DOHH2 (cell line): ENCODE measurements around the gene WFS1.

Experiments used
- H3F3A ChIP-seq: fragments of 200-600 bp; sonication (generic), shearing (Covaris generic); 2 replicates; pipeline ENCODE4 v1.6.0; 2016; ENCODE audit warnings: antibody characterized with exemption, mild to moderate bottlenecking; ENCODE audit not compliant: control insufficient read depth, insufficient read depth
- H3K27ac ChIP-seq: fragments of 200-600 bp; sonication (generic); 2 replicates; pipeline ENCODE4 v1.5.1; 2014; ENCODE audit warnings: low read depth, mild to moderate bottlenecking, low read length, moderate library complexity
- H3K27me3 ChIP-seq: fragments of 200-600 bp; sonication (generic); 2 replicates; pipeline ENCODE4 v1.6.1; 2014; ENCODE audit warnings: mild to moderate bottlenecking, low read length, mixed read lengths; ENCODE audit not compliant: control insufficient read depth
- H3K36me3 ChIP-seq: fragments of 200-600 bp; sonication (generic); 2 replicates; pipeline ENCODE4 v1.6.1; 2014; ENCODE audit warnings: mild to moderate bottlenecking, low read length, moderate library complexity, mixed read lengths; ENCODE audit not compliant: control insufficient read depth
- H3K4me1 ChIP-seq: fragments of 200-600 bp; sonication (generic); 2 replicates; pipeline ENCODE4 v1.6.1; 2014; ENCODE audit warnings: mild to moderate bottlenecking, low read length, mixed read lengths; ENCODE audit not compliant: control insufficient read depth
- H3K4me2 ChIP-seq: fragments of 200-600 bp; sonication (generic); 2 replicates; pipeline ENCODE4 v1.6.0; 2014; ENCODE audit warnings: mild to moderate bottlenecking, low read length, moderate library complexity
- H3K4me3 ChIP-seq: fragments of 200-600 bp; sonication (generic); 2 replicates; pipeline ENCODE4 v1.5.1; 2014; ENCODE audit warnings: mild to moderate bottlenecking, low read length, mixed read lengths
- H3K79me2 ChIP-seq: fragments of 200-600 bp; sonication (generic); 2 replicates; pipeline ENCODE4 v1.6.1; 2014; ENCODE audit warnings: mild to moderate bottlenecking, low read length, mixed read lengths; ENCODE audit not compliant: control insufficient read depth
- H3K9me2 ChIP-seq: fragments of 200-600 bp; sonication (generic); replicated peaks from 2 replicates; pipeline ENCODE4 v1.6.1; 2014; ENCODE audit warnings: mild to moderate bottlenecking, low read length, mixed read lengths; ENCODE audit not compliant: control insufficient read depth
- H3K9me3 ChIP-seq: fragments of 200-600 bp; sonication (generic); 2 replicates; pipeline ENCODE4 v1.6.1; 2014; ENCODE audit warnings: antibody characterized with exemption, low read length, mixed read lengths; ENCODE audit not compliant: control insufficient read depth, insufficient read depth
- H4K20me1 ChIP-seq: fragments of 200-600 bp; sonication (generic); 2 replicates; pipeline ENCODE4 v1.6.0; 2014; ENCODE audit warnings: low read depth, mild to moderate bottlenecking, antibody characterized with exemption, low read length, moderate library complexity; ENCODE audit not compliant: control insufficient read depth, insufficient read depth
- EZH2phosphoT487 ChIP-seq: fragments of 200-600 bp; sonication (generic); IDR thresholded peaks from 2 replicates; pipeline ENCODE4 v1.6.1; 2017; ENCODE audit warnings: borderline replicate concordance, mild to moderate bottlenecking, antibody characterized with exemption, low read length, moderate library complexity, mixed read lengths
- TF ChIP-seq, protein P1 (sequence below): fragments of 200-600 bp; sonication (generic); IDR thresholded peaks from one replicate; pipeline ENCODE4 v1.5.1; 2014; ENCODE audit warnings: antibody characterized with exemption, mild to moderate bottlenecking, low read depth, low read length; ENCODE audit not compliant: poor library complexity, severe bottlenecking

WFS1 gene

DNA sequence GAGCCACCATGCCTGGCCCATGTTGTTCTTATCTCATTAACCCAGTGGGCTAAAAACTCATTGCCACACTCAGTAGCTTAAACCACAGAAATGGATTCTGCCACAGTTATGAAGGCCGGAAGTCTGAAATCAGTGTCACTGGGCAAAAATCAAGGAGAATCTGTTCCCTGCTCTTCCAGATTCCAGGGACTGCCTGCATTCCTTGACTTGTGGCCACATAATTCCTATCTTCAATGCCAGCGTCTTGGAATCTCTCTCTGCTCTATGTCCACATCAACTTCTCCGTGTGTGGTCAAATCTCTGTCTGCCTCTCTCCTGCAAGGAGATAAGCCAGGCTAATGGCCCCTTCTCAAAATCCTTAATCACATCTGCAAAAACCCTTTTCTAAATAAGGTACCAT lies 4.1 kb upstream of the WFS1 start:
- Histone ChIP-seq H3K79me2 (no peaks in the 10 kb centered on the region), H3F3A (no peaks in the 10 kb centered on the region), H4K20me1 (no peaks in the 10 kb centered on the region), H3K9me2 (no peaks in the 10 kb centered on the region), H3K4me1 (peaks cover 23% of the 10 kb centered on the region), H3K27ac (no peak overlapping the region), H3K36me3 (no peaks in the 10 kb centered on the region), H3K4me2 (no peak overlapping the region), H3K9me3 (no peaks in the 10 kb centered on the region), H3K27me3 (peaks cover 1% of the 10 kb centered on the region; the same call in 1 of the 2 replicates), H3K4me3 (no peak overlapping the region)
- TF ChIP-seq EZH2phosphoT487: no peak
- TF ChIP-seq, protein P1, sequence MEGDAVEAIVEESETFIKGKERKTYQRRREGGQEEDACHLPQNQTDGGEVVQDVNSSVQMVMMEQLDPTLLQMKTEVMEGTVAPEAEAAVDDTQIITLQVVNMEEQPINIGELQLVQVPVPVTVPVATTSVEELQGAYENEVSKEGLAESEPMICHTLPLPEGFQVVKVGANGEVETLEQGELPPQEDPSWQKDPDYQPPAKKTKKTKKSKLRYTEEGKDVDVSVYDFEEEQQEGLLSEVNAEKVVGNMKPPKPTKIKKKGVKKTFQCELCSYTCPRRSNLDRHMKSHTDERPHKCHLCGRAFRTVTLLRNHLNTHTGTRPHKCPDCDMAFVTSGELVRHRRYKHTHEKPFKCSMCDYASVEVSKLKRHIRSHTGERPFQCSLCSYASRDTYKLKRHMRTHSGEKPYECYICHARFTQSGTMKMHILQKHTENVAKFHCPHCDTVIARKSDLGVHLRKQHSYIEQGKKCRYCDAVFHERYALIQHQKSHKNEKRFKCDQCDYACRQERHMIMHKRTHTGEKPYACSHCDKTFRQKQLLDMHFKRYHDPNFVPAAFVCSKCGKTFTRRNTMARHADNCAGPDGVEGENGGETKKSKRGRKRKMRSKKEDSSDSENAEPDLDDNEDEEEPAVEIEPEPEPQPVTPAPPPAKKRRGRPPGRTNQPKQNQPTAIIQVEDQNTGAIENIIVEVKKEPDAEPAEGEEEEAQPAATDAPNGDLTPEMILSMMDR: no peak

GRCh38 chr4:6267573-6267972 lies 2.1 kb upstream of the WFS1 start:
- no peaks in the 10 kb centered on the region for H3K79me2 ChIP-seq
- peak overlapping the region; percentile 3 for H3K4me2 ChIP-seq

GRCh38 chr4:6268650-6269615 lies 717 bp upstream of the WFS1 start:
- no peaks in the 10 kb centered on the region for H3K79me2 ChIP-seq
- no peaks in the 10 kb centered on the region for H3K9me3 ChIP-seq
- H3K4me1 ChIP-seq: peaks cover 23% of the 10 kb centered on the region
- peaks cover 3% of the 10 kb centered on the region; the same call in 1 of the 2 replicates for H3K27me3 ChIP-seq
- H3K36me3 ChIP-seq: no peaks in the 10 kb centered on the region
- H3K9me2 ChIP-seq: no peaks in the 10 kb centered on the region
- H3K4me2 ChIP-seq: peak overlapping the region; percentile 85
- no peak for TF ChIP-seq EZH2phosphoT487
- no peaks in the 10 kb centered on the region for H3F3A ChIP-seq
- H4K20me1 ChIP-seq: no peaks in the 10 kb centered on the region
- peak overlapping the region; percentile 71 for H3K4me3 ChIP-seq
- no peak overlapping the region for H3K27ac ChIP-seq

More at GRCh38 chr4:6267573-6267972, 2.1 kb upstream of the WFS1 start:
- Histone ChIP-seq H3K4me3 (no peak overlapping the region), H4K20me1 (no peaks in the 10 kb centered on the region), H3K9me2 (no peaks in the 10 kb centered on the region), H3F3A (no peaks in the 10 kb centered on the region), H3K9me3 (no peaks in the 10 kb centered on the region), H3K36me3 (no peaks in the 10 kb centered on the region), H3K4me1 (peaks cover 23% of the 10 kb centered on the region), H3K27ac (no peak overlapping the region), H3K27me3 (peaks cover 3% of the 10 kb centered on the region; the same call in 1 of the 2 replicates)
- no peak for TF ChIP-seq EZH2phosphoT487
- TF ChIP-seq, protein P1: no peak

DNA sequence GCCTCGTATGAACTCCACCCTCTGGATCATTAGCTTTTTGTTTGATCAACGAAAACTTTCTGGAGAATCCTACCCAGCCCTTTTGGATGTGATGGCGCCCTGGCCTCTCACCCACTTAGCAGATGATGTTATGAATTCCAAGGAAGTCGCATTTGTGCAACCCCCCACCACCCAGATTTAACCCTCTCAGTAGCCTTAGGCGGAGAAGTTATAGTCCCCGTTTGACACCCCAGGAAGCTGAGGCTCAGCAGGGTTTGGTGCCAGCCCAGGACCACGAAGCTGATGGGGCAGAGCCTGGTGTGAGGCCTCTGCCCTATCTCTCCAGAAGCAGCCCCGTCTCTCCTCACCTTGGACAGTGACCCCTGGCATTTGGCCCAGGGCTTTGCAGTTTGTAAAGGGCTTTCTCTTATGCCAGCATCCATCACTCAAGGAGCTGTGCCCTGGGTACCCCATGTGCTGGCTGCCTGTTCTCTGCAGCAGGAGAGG lies 1.0 kb downstream of the WFS1 start:
- no peaks in the 10 kb centered on the region; the same call in 1 of the 2 replicates for H4K20me1 ChIP-seq
- H3K4me3 ChIP-seq: no peak overlapping the region
- no peak overlapping the region for H3K27ac ChIP-seq
- H3K9me2 ChIP-seq: no peaks in the 10 kb centered on the region
- H3K27me3 ChIP-seq: peaks cover 3% of the 10 kb centered on the region; the same call in 1 of the 2 replicates
- no peaks in the 10 kb centered on the region for H3F3A ChIP-seq
- no peaks in the 10 kb centered on the region for H3K9me3 ChIP-seq
- no peak overlapping the region for H3K4me2 ChIP-seq
- no peaks in the 10 kb centered on the region for H3K36me3 ChIP-seq
- H3K79me2 ChIP-seq: no peaks in the 10 kb centered on the region
- H3K4me1 ChIP-seq: peaks cover 23% of the 10 kb centered on the region
- TF ChIP-seq EZH2phosphoT487: no peak
- TF ChIP-seq, protein P1: no peak
